ENCODE results near the gene SMAP1. TPM values are rescaled to one million over a fixed set of nuclear protein-coding genes. Genes with fewer than 3 reads are reported as not detected.

SMAP1 gene
- total RNA-seq, 2 donors from 2014 or later = 36.6 to 49.4 TPM

- Histone ChIP-seq H3K4me1 (ENCODE audit: control insufficient read depth, insufficient read depth, low read length) (peaks cover 6% of the 10 kb centered on the region), H3K27ac (ENCODE audit: low read depth, low read length) (no peak overlapping the region), H3K9ac (ENCODE audit: extremely low read depth, low read length, poor library complexity, severe bottlenecking) (no peak overlapping the region), H3K4me3 (ENCODE audit: low read length) (peak overlapping the region; percentile 83), H3K27me3 (ENCODE audit: control insufficient read depth, insufficient read depth, low read length, poor library complexity, severe bottlenecking) (no peaks in the 10 kb centered on the region), H3K9me3 (ENCODE audit: control insufficient read depth, low read length) (no peaks in the 10 kb centered on the region), H3K36me3 (ENCODE audit: control insufficient read depth, insufficient read depth, low read length) (peaks cover 5% of the 10 kb centered on the region)
- DNase-seq = no peak
- Mint-ChIP-seq H3K9me3 (no peaks in the 10 kb centered on the region), H3K4me3 (peak overlapping the region; percentile 74), H3K27ac (peak overlapping the region; percentile 94), H3K4me1 (peaks cover 40% of the 10 kb centered on the region), H3K27me3 (ENCODE audit: insufficient read depth) (no peaks in the 10 kb centered on the region), H3K36me3 (ENCODE audit: low read depth) (no peaks in the 10 kb centered on the region)
- TF ChIP-seq CTCF (conservative IDR thresholded peaks at IDR 0.05) = no peak
- 26 to 40% methylated on average over 9 to 15 of the region's 15 CpGs for WGBS, 2 experiments (ENCODE audit: insufficient coverage in 1 of 2, insufficient read length in 1 of 2)
Observed at GRCh38 chr6:70667256-70667710, 400 bp upstream of the SMAP1 start.

GRCh38 chr6:70668499-70668812 lies 773 bp downstream of the SMAP1 start:
- no peak overlapping the region for H3K27ac ChIP-seq (ENCODE audit: low read depth, low read length)
- H3K36me3 ChIP-seq (ENCODE audit: control insufficient read depth, insufficient read depth, low read length) = peaks cover 5% of the 10 kb centered on the region
- Mint-ChIP-seq H3K4me1 (peaks cover 50% of the 10 kb centered on the region), H3K27me3 (ENCODE audit: insufficient read depth) (no peaks in the 10 kb centered on the region), H3K9me3 (no peaks in the 10 kb centered on the region), H3K4me3 (peak overlapping the region; percentile 74), H3K36me3 (ENCODE audit: low read depth) (no peaks in the 10 kb centered on the region), H3K27ac (peak overlapping the region; percentile 46)
- WGBS, 2 experiments (ENCODE audit: insufficient coverage in 1 of 2, insufficient read length in 1 of 2) = 2 to 4% methylated on average over 5 to 8 of the region's 8 CpGs
- DNase-seq = no peak
- peaks cover 16% of the 10 kb centered on the region for H3K4me1 ChIP-seq (ENCODE audit: control insufficient read depth, insufficient read depth, low read length)
- no peaks in the 10 kb centered on the region for H3K27me3 ChIP-seq (ENCODE audit: control insufficient read depth, insufficient read depth, low read length, poor library complexity, severe bottlenecking)
- H3K4me3 ChIP-seq (ENCODE audit: low read length) = peak overlapping the region; percentile 92
- no peak for TF ChIP-seq CTCF (conservative IDR thresholded peaks at IDR 0.05)
- H3K9me3 ChIP-seq (ENCODE audit: control insufficient read depth, low read length) = no peaks in the 10 kb centered on the region
- peak overlapping the region; percentile 38 for H3K9ac ChIP-seq (ENCODE audit: extremely low read depth, low read length, poor library complexity, severe bottlenecking)

DNA sequence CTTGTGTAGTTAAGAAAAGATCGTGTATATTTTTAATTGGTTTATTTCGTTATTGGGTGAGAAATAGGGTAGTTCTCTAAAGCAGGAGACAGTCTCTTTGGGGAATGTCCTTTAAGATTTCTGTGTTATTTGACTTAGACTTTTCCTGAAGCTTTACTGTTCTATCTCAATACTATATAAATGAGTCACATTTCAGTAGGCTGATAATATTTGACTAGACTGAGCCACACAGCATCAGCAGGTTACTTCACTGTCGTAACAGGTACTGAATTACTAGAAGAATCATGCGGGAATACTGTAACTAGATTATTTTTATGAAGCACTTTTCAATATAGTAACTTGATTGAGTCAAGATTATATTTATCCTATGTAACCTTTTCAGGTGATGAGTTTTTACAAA lies 1.4 kb downstream of the SMAP1 start:
- WGBS, 2 experiments (ENCODE audit: insufficient coverage in 1 of 2, insufficient read length in 1 of 2) = 40 to 67% methylated on average over 1 to 4 of the region's 4 CpGs
- no peaks in the 10 kb centered on the region for H3K27me3 ChIP-seq (ENCODE audit: control insufficient read depth, insufficient read depth, low read length, poor library complexity, severe bottlenecking)
- no peak overlapping the region for H3K27ac ChIP-seq (ENCODE audit: low read depth, low read length)
- peaks cover 54% of the 10 kb centered on the region for H3K4me1 Mint-ChIP-seq
- H3K4me1 ChIP-seq (ENCODE audit: control insufficient read depth, insufficient read depth, low read length) = peaks cover 13% of the 10 kb centered on the region
- H3K27me3 Mint-ChIP-seq (ENCODE audit: insufficient read depth) = no peaks in the 10 kb centered on the region
- H3K36me3 Mint-ChIP-seq (ENCODE audit: low read depth) = peaks cover under 1% of the 10 kb centered on the region
- H3K4me3 Mint-ChIP-seq = peak overlapping the region; percentile 74
- no peaks in the 10 kb centered on the region for H3K9me3 ChIP-seq (ENCODE audit: control insufficient read depth, low read length)
- peaks cover under 1% of the 10 kb centered on the region for H3K9me3 Mint-ChIP-seq
- no peak for DNase-seq
- no peak for TF ChIP-seq CTCF (conservative IDR thresholded peaks at IDR 0.05)
- peak overlapping the region; percentile 38 for H3K9ac ChIP-seq (ENCODE audit: extremely low read depth, low read length, poor library complexity, severe bottlenecking)
- H3K36me3 ChIP-seq (ENCODE audit: control insufficient read depth, insufficient read depth, low read length) = peaks cover 5% of the 10 kb centered on the region
- peak overlapping the region; percentile 92 for H3K4me3 ChIP-seq (ENCODE audit: low read length)
- H3K27ac Mint-ChIP-seq = peak overlapping the region; percentile 46

Measured in endodermal cell (in vitro differentiated cells).